ENCODE results near the gene SYT3. TPM values are rescaled to one million over a fixed set of nuclear protein-coding genes. Genes with fewer than 3 reads are reported as not detected.
"Not testable (repeated sequence)": the region's sequence is repeated elsewhere in the genome, so short reads cannot be mapped to it uniquely, and the experiment has no call there.

Gene SYT3
- total and polyA plus RNA-seq, 2 experiments from 2014 or later, result 1.9 to 4.3 TPM

DNA sequence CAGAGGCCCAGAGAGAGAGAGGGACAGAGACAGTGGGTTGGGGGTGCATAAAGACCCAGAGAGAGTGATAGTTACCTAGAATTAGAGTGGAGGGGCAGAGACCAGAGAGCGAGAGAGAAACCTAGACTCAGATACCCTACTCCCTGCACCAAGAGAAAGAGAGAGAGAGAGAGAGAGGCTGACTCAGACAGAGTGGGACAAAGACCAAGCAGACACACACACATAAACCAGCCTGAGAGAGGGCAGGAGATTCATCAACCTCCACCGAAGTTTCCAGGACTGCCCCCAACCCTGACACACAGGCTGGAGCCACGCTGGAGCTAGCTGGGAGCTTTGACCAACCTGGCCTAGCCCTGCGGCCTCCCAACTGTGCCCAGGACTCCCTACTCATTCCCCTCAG lies 12.9 kb downstream of the SYT3 start:
- Histone ChIP-seq H3K9me3 (ENCODE audit: low read depth) (no peaks in the 10 kb centered on the region), H3K4me3 (no peak overlapping the region), H3K27ac (no peak overlapping the region), H3K36me3 (no peaks in the 10 kb centered on the region), H3K4me1 (ENCODE audit: low read depth) (no peaks in the 10 kb centered on the region), H3K27me3 (no peaks in the 10 kb centered on the region)
- TF ChIP-seq, protein P1, sequence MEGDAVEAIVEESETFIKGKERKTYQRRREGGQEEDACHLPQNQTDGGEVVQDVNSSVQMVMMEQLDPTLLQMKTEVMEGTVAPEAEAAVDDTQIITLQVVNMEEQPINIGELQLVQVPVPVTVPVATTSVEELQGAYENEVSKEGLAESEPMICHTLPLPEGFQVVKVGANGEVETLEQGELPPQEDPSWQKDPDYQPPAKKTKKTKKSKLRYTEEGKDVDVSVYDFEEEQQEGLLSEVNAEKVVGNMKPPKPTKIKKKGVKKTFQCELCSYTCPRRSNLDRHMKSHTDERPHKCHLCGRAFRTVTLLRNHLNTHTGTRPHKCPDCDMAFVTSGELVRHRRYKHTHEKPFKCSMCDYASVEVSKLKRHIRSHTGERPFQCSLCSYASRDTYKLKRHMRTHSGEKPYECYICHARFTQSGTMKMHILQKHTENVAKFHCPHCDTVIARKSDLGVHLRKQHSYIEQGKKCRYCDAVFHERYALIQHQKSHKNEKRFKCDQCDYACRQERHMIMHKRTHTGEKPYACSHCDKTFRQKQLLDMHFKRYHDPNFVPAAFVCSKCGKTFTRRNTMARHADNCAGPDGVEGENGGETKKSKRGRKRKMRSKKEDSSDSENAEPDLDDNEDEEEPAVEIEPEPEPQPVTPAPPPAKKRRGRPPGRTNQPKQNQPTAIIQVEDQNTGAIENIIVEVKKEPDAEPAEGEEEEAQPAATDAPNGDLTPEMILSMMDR (IDR thresholded peaks at IDR 0.05; ENCODE audit: low read depth, low read length), result no peak
- DNase-seq (ENCODE audit: low read depth in 1 of 2, low spot score in 1 of 2), result peak in 1 of 2 donors; percentile 11

DNA sequence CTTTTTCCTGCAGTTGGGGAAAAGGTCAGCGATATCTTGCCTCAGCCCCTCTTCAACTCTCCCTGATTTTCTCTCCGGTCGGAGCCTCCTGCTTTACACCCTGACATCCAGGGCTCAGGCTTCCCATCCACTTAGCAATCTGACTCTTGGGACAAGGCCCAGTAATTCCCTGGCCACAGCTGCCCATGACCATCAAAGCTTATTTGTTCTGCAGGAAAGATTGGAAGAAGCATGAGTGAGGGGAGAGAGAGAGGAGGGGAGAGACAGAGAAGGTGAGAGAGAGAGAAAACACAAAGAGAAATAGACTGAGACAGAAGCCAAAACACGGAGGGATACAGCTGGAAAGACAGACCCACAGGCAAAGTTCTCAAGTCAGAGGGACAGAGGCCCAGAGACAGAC lies 13.7 kb downstream of the SYT3 start:
- Histone ChIP-seq H3K9me3 (ENCODE audit: low read depth) (no peaks in the 10 kb centered on the region), H3K4me1 (ENCODE audit: low read depth) (no peaks in the 10 kb centered on the region), H3K4me3 (no peak overlapping the region), H3K27me3 (no peaks in the 10 kb centered on the region), H3K36me3 (no peaks in the 10 kb centered on the region), H3K27ac (no peak overlapping the region)
- no peak for DNase-seq (ENCODE audit: low read depth in 1 of 2, low spot score in 1 of 2)
- TF ChIP-seq, protein P1 (IDR thresholded peaks at IDR 0.05; ENCODE audit: low read depth, low read length), result no peak

DNA sequence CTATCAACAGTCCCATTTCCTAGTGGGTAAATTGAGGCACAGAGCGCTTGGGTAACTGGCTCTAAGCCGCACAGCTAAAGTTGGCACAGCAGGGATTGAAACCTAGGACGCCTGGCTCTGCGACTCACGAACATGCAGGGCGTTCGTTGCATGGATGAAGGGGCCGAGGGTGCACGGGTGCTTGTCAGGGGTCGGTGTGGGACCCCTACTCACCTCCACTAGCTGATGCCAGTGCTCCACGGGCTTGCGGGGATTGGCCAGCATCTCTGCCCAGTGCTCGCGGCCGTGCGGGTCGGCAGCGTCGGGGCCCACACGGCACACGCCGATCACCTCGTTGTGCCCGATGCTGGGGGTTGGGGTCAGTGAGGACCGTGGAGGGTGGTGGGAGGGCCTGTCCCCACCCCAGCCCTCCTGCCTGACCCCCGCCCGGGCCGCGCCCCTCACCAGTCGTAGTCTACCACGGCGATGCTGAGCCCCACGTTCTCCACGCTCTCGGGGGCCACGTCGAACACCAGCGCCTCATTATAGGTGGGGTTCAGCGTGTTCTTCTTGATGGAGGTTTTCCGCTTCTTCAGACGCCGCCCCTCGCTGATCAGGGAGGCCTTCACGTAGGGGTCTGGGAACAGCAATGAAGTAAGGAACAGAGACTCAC lies 14.6 kb downstream of the SYT3 start:
- TF ChIP-seq, protein P1 (IDR thresholded peaks at IDR 0.05; ENCODE audit: low read depth, low read length), result no peak

DNA sequence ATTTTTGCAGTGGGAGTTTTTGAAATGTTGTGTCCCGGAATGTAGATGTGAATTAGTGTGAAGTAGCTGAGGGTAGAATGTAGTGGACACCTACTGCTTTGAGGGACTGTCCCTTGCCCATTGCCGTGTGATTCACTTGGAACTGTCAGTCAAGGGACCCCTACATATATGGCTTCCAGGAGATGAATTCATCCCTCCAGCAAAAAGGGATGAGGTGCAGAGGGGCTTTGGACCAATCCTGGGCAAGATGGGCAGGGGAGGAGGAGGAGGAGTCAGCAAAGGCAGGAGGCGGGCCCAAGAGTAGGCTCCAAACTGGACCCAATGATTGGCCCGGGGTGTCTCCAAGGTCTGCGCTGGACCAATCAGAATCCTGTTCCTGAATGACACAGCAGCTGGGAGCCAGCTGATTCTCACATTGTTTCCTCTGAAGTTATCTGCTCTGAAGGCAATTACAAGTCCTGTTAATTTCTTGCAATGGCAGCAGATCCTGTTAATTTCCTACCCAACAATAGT lies 19.2 kb downstream of the SYT3 start:
- not testable (repeated sequence) for H3K27ac ChIP-seq; H3K4me3 ChIP-seq; H3K4me1 ChIP-seq (ENCODE audit: low read depth); H3K9me3 ChIP-seq (ENCODE audit: low read depth); H3K27me3 ChIP-seq; DNase-seq (ENCODE audit: low read depth in 1 of 2, low spot score in 1 of 2); H3K36me3 ChIP-seq

More for the DNA sequence above, 14.6 kb downstream of the SYT3 start:
- no peaks in the 10 kb centered on the region for H3K4me1 ChIP-seq (ENCODE audit: low read depth)
- no peaks in the 10 kb centered on the region for H3K27me3 ChIP-seq
- no peak overlapping the region for H3K4me3 ChIP-seq
- H3K27ac ChIP-seq, result no peak overlapping the region
- no peak for DNase-seq (ENCODE audit: low read depth in 1 of 2, low spot score in 1 of 2)
- no peaks in the 10 kb centered on the region for H3K36me3 ChIP-seq
- no peaks in the 10 kb centered on the region for H3K9me3 ChIP-seq (ENCODE audit: low read depth)

DNA sequence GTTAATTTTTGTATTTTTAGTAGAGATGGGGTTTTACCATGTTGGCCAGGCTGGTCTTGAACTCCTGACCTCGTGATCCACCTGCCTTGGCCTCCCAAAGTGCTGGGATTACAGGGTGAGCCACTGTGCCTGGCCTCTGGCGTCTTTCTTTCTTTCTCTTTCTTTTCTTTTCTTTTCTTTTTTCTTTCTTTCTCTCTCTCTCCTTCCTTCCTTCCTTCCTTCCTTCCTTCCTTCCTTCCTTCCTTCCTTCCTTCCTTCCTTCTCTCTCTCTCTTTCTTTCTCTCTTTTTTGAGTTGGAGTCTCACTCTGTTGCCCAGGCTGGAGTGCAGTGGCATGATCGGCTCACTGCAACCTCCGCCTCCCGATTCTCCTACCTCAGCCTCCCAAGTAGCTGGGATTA lies 20.5 kb downstream of the SYT3 start:
- not testable (repeated sequence) for H3K27me3 ChIP-seq; DNase-seq (ENCODE audit: low read depth in 1 of 2, low spot score in 1 of 2); H3K4me3 ChIP-seq; H3K36me3 ChIP-seq; H3K27ac ChIP-seq; H3K4me1 ChIP-seq (ENCODE audit: low read depth); H3K9me3 ChIP-seq (ENCODE audit: low read depth)

DNA sequence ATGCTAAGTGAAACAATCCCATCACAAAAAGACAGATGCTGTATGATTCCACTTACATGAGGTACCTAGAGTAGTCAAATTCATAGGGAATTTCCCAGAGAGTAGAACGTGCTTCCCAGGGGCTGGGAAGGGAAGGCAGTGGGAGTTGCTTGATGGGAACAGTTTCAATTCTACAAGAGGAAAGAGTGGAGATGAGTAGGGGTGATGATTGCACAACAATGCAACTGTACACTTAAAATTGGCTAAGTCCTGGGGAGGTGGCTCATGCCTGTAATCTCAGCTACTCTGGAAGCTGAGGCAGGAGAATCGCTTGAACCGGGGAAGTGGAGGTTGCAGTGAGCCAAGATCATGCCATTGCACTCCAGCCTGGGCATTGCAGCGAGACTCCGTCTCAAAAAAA lies 21.3 kb downstream of the SYT3 start:
- not testable (repeated sequence) for H3K9me3 ChIP-seq (ENCODE audit: low read depth); H3K27ac ChIP-seq; H3K36me3 ChIP-seq; H3K4me1 ChIP-seq (ENCODE audit: low read depth); H3K27me3 ChIP-seq; H3K4me3 ChIP-seq
- peak in 1 of 2 donors; percentile 35 for DNase-seq (ENCODE audit: low read depth in 1 of 2, low spot score in 1 of 2)

DNA sequence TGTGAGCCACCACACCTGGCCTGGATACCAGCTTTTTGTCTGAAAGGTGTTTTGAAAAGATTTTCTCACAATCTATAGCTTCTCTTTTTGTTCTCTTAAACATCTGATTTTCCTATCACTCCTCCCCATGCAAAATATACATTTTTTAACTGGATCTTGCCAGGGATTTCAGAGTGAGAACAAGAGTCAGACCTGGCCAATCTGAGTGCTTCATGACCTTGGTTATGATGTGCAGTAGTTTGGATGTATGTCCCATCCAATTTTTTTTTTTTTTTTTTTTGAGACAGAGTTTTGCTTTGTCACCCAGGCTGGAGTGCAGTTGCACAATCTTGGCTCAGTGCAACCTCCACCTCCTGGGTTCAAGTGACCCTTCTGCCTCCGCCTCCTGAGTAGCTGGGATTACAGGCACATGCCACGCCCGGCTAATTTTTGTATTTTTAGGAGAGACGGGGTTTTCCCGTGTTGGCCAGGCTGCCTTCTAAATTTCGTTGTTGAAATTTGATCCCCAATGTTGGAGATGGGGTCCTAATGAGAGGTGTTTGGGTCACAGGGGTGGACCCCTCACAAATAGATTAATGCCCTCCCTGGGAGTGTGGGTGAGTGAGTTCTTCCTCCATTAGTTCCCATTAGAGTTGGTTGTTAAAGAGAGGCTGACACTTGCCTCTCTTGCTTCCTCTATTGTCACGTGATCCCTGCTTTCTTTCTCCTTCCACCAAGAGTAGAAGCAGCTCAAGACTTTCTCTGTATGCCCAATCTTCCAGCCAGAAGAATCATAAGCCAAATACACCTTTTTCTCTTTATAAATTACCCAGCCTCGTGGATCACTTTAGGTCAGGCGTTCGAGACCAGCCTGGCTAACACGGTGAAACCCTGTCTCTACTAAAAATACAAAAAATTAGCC lies 26.9 kb downstream of the SYT3 start:
- not testable (repeated sequence) for H3K4me1 ChIP-seq (ENCODE audit: low read depth); H3K4me3 ChIP-seq; H3K27ac ChIP-seq; H3K9me3 ChIP-seq (ENCODE audit: low read depth); H3K36me3 ChIP-seq; DNase-seq (ENCODE audit: low read depth in 1 of 2, low spot score in 1 of 2); H3K27me3 ChIP-seq
